AG09319 (cell line): ENCODE measurements around the gene IRF6.

Source experiments
- DNase-seq: peaks from one replicate; pipeline ENCODE4 v3.0.0-alpha.2; 2010; ENCODE audit warnings: low read depth; ENCODE audit errors: extremely low read depth
- CTCF ChIP-seq: IDR thresholded peaks from 2 replicates; pipeline ENCODE4 v1.5.1; 2011; ENCODE audit warnings: low read depth, mild to moderate bottlenecking, inconsistent platforms, low read length, moderate library complexity

IRF6 gene

GRCh38 chr1:209822706-209823105 is 16.8 kb upstream of the IRF6 start:
- no peak for DNase-seq

GRCh38 chr1:209820986-209821385 is 15.0 kb upstream of the IRF6 start:
- TF ChIP-seq CTCF: no peak
- no peak for DNase-seq

More at GRCh38 chr1:209822706-209823105, 16.8 kb upstream of the IRF6 start:
- TF ChIP-seq CTCF: no peak

- DNase-seq: no peak
- TF ChIP-seq CTCF: no peak
These were observed 13.1 kb upstream of the IRF6 start for GRCh38 chr1:209819058-209819457.

DNA sequence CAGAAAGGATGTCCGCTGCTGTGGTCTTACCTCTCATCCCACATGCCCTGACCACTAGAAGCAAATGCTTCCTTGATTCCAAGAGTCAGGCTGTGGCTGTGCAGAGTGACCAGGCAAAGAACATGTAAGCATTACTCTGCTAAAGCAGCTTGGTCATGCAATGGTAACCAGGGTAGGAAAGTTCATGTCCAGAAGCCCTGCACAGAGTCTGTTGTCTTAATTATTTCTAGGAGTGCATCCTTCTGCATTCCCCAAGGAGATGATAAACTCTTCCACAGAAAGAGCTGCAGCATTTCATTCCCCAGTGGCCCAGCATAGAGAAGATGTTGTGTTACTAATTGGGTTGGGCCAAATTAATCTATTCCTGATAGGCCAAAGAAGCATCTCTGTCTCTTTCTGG is 11.7 kb upstream of the IRF6 start:
- no peak for DNase-seq
- no peak for TF ChIP-seq CTCF

DNA sequence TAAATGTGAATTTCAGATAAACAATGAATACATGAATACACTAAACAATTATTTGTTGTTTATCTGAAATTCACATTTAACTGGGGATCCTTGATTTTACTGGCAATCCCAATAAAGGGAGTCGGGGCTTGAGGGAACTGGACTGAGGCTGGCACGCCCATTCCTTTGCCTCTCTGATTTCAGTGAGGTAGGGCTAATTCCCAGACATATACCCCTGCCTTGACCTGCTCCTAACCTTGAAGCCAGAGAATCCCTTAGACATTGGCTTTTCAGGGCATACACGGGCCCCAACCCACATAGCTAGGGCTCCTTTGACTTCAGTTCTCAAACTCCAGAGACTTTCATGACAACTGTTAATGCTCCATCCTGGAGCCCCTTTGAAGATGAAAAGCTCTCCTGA is 11.0 kb upstream of the IRF6 start:
- TF ChIP-seq CTCF: no peak
- DNase-seq: no peak

- TF ChIP-seq CTCF: no peak
- no peak for DNase-seq
These were observed 10.0 kb upstream of the IRF6 start for GRCh38 chr1:209815931-209816341.

DNA sequence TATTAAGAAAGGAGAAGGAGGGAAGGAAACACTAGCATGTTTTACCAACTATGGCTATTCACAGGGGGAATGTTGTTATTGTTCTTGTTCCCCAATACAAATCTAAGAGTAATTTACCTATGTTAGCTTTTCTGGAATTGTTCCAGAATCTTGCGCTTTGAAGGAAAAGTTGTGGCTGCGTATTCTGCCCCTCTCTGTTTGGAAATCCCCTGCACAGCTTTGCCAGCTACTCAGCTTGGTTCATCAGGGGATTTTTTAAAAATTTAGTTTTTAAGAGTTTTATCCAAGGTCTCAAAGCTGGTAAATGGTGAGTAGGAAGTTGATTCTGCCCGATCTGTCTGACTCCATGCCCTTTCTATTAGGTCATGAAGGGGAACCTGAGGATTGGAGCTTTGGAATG is 9.5 kb upstream of the IRF6 start:
- no peak for DNase-seq
- TF ChIP-seq CTCF: no peak
